GM19324 (cell line): ENCODE measurements around the gene GLT8D1.

Source experiments
- ATAC-seq: cut with Tn5 transposase; IDR thresholded peaks from one replicate; pipeline ENCODE4 v1.9.1; 2021; ENCODE audit warnings: mild to moderate bottlenecking, moderate library complexity; ENCODE audit not compliant: unreplicated experiment, low FRiP score

Gene GLT8D1

GRCh38 chr3:52712291-52713212 is 7.0 kb upstream of the GLT8D1 start:
- ATAC-seq, result no peak

- no peak for ATAC-seq
Observed at GRCh38 chr3:52710512-52710911, 4.9 kb upstream of the GLT8D1 start.

GRCh38 chr3:52707585-52707984 is 2.0 kb upstream of the GLT8D1 start:
- ATAC-seq, result no peak

GRCh38 chr3:52705438-52705687 is 228 bp downstream of the GLT8D1 start:
- no peak for ATAC-seq

- ATAC-seq, result no peak
Observed at GRCh38 chr3:52704611-52705437, 767 bp downstream of the GLT8D1 start.

GRCh38 chr3:52703341-52703740 is 2.2 kb downstream of the GLT8D1 start:
- no peak for ATAC-seq

- ATAC-seq, result no peak
Observed at GRCh38 chr3:52697632-52697965, 8.0 kb downstream of the GLT8D1 start.

- ATAC-seq, result no peak
Observed at GRCh38 chr3:52696830-52697631, 8.6 kb downstream of the GLT8D1 start.

- no peak for ATAC-seq
Observed at GRCh38 chr3:52695798-52696671, 9.6 kb downstream of the GLT8D1 start.

GRCh38 chr3:52694528-52695189 is 10.9 kb downstream of the GLT8D1 start:
- no peak for ATAC-seq

- no peak for ATAC-seq
Observed at GRCh38 chr3:52693071-52693470, 12.5 kb downstream of the GLT8D1 start.

- no peak for ATAC-seq
Observed at GRCh38 chr3:52690560-52690959, 15.0 kb downstream of the GLT8D1 start.

- ATAC-seq, result no peak
Observed at GRCh38 chr3:52689151-52689550, 16.4 kb downstream of the GLT8D1 start.

- no peak for ATAC-seq
Observed at GRCh38 chr3:52688266-52688665, 17.3 kb downstream of the GLT8D1 start.

- ATAC-seq, result peak; percentile 90
Observed at GRCh38 chr3:52685709-52686691, 19.6 kb downstream of the GLT8D1 start, which contains the start of the genes GNL3 and PBRM1. Gene GNL3 (plus strand): TSS chr3:52686032. CDS start chr3:52686093, 61 bp downstream. Gene PBRM1 (minus strand): TSS chr3:52685913.

GRCh38 chr3:52685285-52685708 is 20.3 kb downstream of the GLT8D1 start:
- ATAC-seq, result peak; percentile 87

- no peak for ATAC-seq
Observed at GRCh38 chr3:52684184-52684583, 21.4 kb downstream of the GLT8D1 start.

- ATAC-seq, result no peak
Observed at GRCh38 chr3:52683611-52684010, 22.0 kb downstream of the GLT8D1 start.
